Calu3 (cell line): ENCODE results near the gene YY1. TPM values are rescaled to one million over a fixed set of nuclear protein-coding genes. Genes with fewer than 3 reads are reported as not detected.

Experiments
- BruUV-seq: library from RNA; stranded (reverse); fragments of 400-500 nt; replicated peaks from 2 replicates; lab custom pipeline; 2021; lab: Mats Ljungman, UMichigan
- CTCF ChIA-PET: fragments of 300-600 bp; sonication (Branson Sonifier 250); formaldehyde crosslinking; loops from one replicate; lab custom pipeline; 2022; ENCODE audit warnings: antibody characterized with exemption; lab: Charles Lee
- DNase-seq: peaks from one replicate; pipeline ENCODE4 v3.0.0; 2022
- H3K27ac Mint-ChIP-seq: one replicate; pipeline ENCODE4 v1.8.0; 2022; ENCODE audit warnings: mixed read lengths; ENCODE audit not compliant: unreplicated experiment
- H3K27me3 Mint-ChIP-seq: one replicate; pipeline ENCODE4 v1.8.0; 2022; ENCODE audit warnings: mixed read lengths; ENCODE audit not compliant: unreplicated experiment
- H3K36me3 Mint-ChIP-seq: one replicate; pipeline ENCODE4 v1.8.0; 2022; ENCODE audit warnings: mild to moderate bottlenecking, moderate library complexity, mixed read lengths; ENCODE audit not compliant: insufficient read depth, unreplicated experiment
- H3K4me1 Mint-ChIP-seq: one replicate; pipeline ENCODE4 v1.8.0; 2022; ENCODE audit warnings: mild to moderate bottlenecking, low read depth, mixed read lengths; ENCODE audit not compliant: unreplicated experiment
- H3K4me3 Mint-ChIP-seq: one replicate; pipeline ENCODE4 v1.8.0; 2022; ENCODE audit warnings: mild to moderate bottlenecking, low read depth, moderate library complexity, mixed read lengths; ENCODE audit not compliant: unreplicated experiment
- H3K9me3 Mint-ChIP-seq: one replicate; pipeline ENCODE4 v1.8.0; 2022; ENCODE audit warnings: low read depth, mixed read lengths; ENCODE audit not compliant: unreplicated experiment
- CTCF ChIP-seq: fragments of 200-600 bp; IDR thresholded peaks from one replicate; pipeline ENCODE4 v1.8.0; 2022; ENCODE audit warnings: antibody characterized with exemption; ENCODE audit not compliant: unreplicated experiment
- intact Hi-C: fragments of 100-400 bp; cut with micrococcal nuclease; formaldehyde crosslinking; loops from one replicate; pipeline ENCODE4 v1.10.0; 2022; ENCODE audit not compliant: unreplicated experiment
- total RNA-seq: library from RNA; stranded (reverse); gene quantifications from 2 replicates; pipeline ENCODE4 v1.2.3, GENCODE V29; 2022

The YY1 gene
- total RNA-seq, 1 experiment from 2014 or later: 100.0 TPM

DNA sequence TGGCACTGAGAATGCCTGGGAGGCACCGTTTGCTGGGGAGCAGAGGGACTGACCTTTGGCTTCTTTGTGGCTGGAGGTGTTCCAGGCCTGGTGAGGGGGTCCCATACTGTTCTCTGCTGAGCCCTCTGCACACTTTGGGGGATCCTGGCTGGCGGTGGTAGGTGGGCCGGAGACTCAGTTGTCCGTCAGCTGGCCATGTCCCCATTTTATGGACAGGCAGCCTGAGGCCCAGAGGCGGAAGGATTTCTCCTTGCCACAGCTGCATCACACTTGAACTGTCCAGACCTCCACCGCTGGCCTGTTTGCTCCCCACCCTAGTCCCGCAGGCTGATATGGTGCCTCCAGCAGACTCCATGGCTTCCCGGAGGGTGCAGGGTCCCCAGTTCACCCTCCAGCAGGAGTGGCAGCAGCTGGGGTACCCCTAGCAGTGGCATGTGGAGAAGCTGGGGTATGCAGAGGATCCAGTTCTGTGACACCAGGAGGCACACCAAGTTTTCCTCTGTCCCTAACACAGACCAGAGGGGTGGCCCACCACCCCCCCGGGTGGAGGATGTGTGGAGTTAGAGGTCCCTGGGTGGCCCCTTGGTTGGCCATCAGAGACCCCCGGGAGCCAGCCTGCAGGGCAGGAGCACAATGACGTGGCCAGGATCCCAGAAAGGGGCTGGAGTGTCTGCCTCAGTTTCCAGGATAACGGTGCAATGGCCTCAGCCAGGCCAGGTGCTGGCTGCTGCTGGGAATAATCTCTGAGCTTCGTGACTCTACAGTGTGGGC is 52.5 kb downstream of the YY1 start:
- Mint-ChIP-seq H3K27me3 (no peaks in the 10 kb centered on the region), H3K4me1 (no peaks in the 10 kb centered on the region), H3K36me3 (peaks cover 5% of the 10 kb centered on the region), H3K4me3 (no peak overlapping the region), H3K27ac (no peak overlapping the region), H3K9me3 (no peaks in the 10 kb centered on the region)
- DNase-seq: no peak
- BruUV-seq: no TSS peak
- CTCF ChIA-PET: interaction anchor here (0.6 kb wide), 1 partner anchor 8 kb away, joined by 4 read pairs; no protein-coding TSS in a partner anchor
- intact Hi-C loops: no loop called here
- no peak for TF ChIP-seq CTCF

DNA sequence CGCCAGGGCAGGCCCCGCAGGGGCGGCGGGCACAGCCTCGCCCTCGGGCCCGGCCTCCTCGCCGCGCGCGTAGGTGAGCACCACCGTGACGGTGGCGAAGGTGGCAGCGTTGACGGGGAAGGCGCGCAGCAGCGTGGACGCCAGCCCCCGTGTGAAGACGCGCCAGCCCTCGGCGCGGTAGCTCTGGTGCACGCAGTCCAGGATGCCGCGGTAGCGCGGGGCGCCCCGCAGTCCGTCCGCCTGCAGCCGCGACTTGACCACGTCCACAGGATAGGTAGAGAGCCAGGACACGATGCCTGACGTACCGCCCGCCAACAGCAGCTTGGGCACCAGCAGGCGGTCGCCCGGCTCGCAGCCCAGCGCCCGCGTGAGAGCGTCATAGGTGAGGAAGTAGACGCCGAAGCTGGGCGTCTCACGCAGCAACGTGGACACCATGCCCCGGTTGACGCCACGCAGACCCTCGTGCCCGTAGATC is 53.4 kb downstream of the YY1 start:
- no peak for DNase-seq
- intact Hi-C loops: no loop called here
- Mint-ChIP-seq H3K36me3 (peaks cover 4% of the 10 kb centered on the region), H3K4me1 (no peaks in the 10 kb centered on the region), H3K27me3 (no peaks in the 10 kb centered on the region), H3K4me3 (no peak overlapping the region), H3K9me3 (no peaks in the 10 kb centered on the region), H3K27ac (no peak overlapping the region)
- CTCF ChIA-PET: no interaction called here
- BruUV-seq: no TSS peak
- no peak for TF ChIP-seq CTCF

DNA sequence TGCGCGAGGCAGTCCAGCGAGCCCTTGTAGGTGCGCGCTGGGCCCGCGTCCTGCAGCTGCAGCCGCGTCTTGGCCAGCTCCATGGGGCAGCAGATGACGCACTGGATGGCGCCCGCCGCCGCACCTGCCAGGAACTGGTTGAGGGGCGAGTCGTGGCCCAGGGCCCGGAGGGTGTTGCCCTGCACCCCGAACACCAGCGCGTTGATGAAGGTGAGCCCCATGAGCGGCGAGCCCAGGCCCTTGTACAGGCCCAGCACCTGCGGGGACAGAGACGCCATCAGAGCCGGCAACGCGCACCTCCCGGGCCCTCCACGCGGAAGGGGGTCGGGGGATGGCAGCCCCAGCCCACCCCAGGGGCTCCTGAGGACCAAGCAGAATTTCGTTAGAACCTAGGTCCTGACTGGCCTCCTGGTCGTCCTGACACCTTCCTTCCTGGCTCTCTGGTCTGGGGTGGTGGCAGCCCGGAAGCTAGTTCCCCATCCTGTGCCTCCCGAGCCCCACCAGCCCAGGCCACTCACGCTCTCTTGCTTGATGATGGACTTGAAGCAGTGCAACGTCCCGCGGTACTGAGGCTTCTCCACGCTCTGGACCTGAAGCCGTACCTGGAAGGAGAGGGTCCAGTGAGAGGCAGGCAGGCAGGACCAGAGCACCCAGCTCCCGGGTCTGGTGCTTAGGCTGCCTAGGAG is 54.0 kb downstream of the YY1 start:
- no peak for TF ChIP-seq CTCF
- intact Hi-C loops: no loop called here
- no peaks in the 10 kb centered on the region for H3K4me1 Mint-ChIP-seq
- no peak overlapping the region for H3K27ac Mint-ChIP-seq
- peaks cover 4% of the 10 kb centered on the region for H3K36me3 Mint-ChIP-seq
- H3K27me3 Mint-ChIP-seq: no peaks in the 10 kb centered on the region
- no peak overlapping the region for H3K4me3 Mint-ChIP-seq
- no peak for DNase-seq
- H3K9me3 Mint-ChIP-seq: no peaks in the 10 kb centered on the region
- CTCF ChIA-PET: no interaction called here
- no TSS peak for BruUV-seq

GRCh38 chr14:100293497-100294212 is 54.7 kb downstream of the YY1 start:
- intact Hi-C loops: no loop called here
- DNase-seq: no peak
- H3K4me1 Mint-ChIP-seq: no peaks in the 10 kb centered on the region
- CTCF ChIA-PET: no interaction called here
- no peaks in the 10 kb centered on the region for H3K27me3 Mint-ChIP-seq
- no TSS peak for BruUV-seq
- H3K4me3 Mint-ChIP-seq: no peak overlapping the region
- H3K36me3 Mint-ChIP-seq: peaks cover 9% of the 10 kb centered on the region
- no peaks in the 10 kb centered on the region for H3K9me3 Mint-ChIP-seq
- no peak overlapping the region for H3K27ac Mint-ChIP-seq
- no peak for TF ChIP-seq CTCF
